HG02571 (cell line): ENCODE results near the gene TRIOBP.
A peak's percentile ranks its signal among the peaks of the same experiment; 100 is the strongest.
"Not testable (repeated sequence)": the region's sequence is repeated elsewhere in the genome, so short reads cannot be mapped to it uniquely, and the experiment has no call there.

Experiments
- ATAC-seq: cut with Tn5 transposase; IDR thresholded peaks from one replicate; pipeline ENCODE4 v1.9.1; 2021; ENCODE audit warnings: mild to moderate bottlenecking, moderate library complexity; ENCODE audit not compliant: unreplicated experiment

The TRIOBP gene, protein sequence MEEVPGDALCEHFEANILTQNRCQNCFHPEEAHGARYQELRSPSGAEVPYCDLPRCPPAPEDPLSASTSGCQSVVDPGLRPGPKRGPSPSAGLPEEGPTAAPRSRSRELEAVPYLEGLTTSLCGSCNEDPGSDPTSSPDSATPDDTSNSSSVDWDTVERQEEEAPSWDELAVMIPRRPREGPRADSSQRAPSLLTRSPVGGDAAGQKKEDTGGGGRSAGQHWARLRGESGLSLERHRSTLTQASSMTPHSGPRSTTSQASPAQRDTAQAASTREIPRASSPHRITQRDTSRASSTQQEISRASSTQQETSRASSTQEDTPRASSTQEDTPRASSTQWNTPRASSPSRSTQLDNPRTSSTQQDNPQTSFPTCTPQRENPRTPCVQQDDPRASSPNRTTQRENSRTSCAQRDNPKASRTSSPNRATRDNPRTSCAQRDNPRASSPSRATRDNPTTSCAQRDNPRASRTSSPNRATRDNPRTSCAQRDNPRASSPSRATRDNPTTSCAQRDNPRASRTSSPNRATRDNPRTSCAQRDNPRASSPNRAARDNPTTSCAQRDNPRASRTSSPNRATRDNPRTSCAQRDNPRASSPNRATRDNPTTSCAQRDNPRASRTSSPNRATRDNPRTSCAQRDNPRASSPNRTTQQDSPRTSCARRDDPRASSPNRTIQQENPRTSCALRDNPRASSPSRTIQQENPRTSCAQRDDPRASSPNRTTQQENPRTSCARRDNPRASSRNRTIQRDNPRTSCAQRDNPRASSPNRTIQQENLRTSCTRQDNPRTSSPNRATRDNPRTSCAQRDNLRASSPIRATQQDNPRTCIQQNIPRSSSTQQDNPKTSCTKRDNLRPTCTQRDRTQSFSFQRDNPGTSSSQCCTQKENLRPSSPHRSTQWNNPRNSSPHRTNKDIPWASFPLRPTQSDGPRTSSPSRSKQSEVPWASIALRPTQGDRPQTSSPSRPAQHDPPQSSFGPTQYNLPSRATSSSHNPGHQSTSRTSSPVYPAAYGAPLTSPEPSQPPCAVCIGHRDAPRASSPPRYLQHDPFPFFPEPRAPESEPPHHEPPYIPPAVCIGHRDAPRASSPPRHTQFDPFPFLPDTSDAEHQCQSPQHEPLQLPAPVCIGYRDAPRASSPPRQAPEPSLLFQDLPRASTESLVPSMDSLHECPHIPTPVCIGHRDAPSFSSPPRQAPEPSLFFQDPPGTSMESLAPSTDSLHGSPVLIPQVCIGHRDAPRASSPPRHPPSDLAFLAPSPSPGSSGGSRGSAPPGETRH (N-terminal part only)

DNA sequence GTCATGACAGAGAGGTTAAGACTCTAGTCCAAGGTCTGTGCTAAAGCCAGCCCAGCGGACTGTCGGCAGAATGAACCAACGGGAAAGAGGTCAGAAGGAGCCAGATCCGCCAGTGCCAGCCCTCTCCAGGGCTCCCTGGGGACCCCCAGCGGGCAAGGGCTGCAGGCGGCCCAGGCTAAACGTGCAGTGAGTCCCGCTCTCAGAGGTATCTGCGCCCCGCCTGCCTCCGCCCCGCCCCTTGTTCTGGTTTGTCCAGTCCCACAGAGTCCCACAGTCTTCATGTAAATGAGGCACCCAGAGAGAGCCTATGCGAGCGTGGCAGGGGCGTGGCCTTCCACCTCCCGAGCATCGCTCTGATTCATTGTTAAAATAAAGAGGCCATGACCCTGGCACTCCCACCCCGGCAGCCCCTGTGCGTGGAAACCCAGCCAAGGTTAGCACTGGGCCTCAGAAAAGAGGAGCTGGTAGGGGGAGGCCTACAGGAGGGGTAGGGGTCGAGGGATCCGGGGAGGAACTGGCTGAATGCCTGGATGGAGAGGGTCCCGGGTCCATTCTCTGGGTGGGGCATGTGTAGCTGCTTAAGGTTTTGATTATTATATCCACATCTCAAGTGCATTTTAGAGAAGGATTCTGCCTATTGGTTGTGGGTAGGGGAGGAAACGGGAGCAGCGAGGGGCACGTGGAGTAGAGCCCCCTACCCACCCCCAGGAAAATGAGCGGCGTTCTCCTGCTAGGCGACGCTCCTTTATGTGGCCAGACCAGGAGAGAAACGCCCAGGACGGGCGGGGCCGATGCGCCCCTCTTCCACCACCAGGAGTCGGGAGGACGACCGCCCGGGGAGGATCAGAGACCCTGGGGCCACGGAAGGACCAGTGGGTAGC, at the start of gene TRIOBP:
TRIOBP (plus strand) TSS at position 392 of the 881 bp plus-strand sequence. CDS start 4,318 bp downstream, outside the sequence.
- peak; percentile 85 for ATAC-seq

DNA sequence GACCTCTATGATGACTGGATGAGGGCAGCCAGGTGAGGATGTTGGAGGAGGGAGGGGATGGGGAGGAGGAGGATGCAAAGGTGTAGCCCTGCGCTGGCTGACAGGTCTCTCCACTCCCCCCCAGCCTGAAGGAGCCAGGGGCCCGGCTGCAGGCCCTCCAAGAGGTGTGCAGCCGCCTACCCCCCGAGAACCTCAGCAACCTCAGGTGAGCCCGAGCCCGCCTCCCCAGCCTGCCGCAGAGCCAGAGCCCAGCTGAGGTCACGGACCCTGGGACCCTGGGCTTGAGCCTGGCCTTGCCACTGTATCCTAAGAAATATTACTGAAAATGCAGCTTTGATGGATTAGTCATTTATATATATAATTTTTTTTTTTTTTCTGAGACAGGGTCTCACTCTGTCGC, 49.5 kb upstream of the TRIOBP start:
- ATAC-seq = no peak

DNA sequence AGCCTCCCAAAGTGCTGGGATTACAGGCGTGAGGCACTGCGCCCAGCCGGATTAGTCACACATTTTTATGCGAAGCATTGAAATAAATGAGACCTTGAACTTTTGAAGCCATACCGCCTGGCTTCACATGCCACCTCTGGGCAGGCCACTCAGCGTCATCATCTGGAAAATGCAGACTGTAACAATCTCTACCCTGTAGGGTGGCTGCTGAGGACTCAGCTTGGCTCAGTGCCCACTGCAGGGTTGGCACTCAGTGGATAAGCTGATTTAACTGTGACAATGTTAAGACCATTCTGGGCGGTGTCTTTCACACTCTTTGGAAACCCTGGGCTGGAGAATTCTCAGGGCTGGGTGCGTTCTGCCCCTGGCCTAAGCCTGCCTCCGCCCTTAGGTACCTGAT, 48.9 kb upstream of the TRIOBP start:
- ATAC-seq = no peak

DNA sequence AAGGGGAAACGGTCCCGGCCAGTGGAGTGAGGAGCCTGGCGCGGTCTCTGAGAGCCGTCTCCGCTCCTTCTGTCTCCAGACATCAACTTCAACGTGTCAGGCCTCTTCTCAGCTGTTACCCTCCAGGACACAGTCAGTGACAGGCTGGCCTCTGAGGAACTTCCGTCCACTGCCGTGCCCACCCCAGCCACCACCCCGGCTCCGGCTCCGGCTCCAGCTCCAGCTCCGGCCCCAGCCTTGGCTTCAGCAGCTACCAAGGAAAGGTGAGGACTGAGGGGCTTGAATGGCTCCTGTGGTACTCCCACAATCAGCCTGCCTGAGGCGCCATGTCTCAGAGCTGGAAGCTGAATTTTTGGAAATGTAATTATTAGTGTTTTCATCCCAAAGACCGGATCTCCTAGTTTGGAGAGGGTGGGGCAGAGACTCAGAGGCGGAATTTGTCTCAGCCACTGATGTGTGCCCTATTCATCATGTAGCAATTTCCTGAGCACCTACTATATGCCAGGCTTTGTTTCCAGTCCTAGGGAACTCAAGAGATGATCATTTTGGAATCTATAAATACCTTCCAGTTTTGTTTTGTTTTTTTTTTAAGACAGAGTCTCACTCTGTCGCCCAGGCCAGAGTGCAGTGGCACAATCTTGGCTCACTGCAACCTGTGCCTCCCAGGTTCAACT, 46.2 kb upstream of the TRIOBP start:
- no peak for ATAC-seq

DNA sequence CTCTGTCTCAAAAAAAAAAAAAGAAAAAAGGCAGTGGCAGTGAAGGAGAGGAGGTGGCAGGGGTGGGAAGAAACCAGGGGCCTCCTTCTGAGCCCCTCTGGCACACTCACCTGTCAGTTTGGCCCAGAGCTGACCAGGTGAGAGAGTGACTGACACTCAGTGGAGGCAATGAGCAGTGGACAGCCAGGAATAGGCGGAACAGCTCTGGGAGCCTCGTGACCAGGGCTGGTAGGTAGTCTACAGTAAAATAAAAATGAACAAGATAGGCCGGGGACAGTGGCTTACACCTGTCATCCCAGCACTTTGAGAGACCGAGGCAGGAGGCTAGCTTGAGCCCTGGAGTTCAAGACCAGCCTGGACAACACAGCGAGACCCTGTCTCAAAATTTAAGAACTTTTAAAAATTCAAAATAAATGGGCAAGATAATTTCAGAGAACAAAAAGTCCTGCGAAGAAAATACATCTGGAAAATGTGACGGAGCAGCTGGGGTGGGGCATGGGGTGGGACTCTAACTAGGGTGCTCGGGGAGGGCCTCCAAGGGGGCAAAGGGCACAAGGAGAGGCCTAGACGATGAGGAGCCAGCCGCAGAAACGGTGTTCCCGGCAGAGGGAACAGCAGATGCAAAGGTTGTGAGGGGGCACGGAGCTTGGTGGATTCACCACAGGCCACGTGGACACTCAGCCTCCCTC, 42.1 kb upstream of the TRIOBP start:
- no peak for ATAC-seq

DNA sequence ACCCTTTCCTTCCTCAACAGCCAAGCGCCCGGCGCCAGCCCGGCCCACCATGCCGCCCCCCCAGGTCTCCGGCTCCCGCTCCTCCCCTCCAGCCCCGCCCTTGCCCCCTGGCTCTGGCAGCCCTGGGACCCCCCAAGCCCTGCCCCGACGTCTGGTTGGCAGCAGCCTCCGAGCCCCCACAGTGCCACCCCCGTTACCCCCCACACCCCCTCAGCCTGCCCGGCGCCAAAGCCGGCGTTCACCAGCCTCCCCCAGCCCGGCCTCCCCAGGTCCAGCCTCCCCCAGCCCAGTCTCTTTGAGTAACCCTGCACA, 41.6 kb upstream of the TRIOBP start:
- ATAC-seq = no peak

DNA sequence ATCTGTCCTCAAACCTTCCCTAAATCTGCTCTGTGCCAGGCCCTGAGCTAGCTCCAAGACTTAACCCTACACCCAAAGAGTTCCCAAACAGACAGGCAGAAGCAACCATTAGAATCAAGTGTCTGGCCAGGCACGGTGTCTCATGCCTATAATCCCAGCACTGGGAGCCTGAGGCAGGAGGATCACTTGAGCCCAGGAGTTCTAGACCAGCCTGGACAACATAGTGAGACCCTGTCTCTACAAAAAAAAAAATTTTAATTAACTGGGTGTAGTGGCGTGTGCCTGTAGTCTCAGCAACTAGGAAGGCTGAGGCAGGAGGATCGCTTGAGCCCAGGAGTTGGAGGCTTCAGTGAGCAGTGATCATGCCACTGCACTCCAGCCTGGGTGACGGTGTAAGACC, 40.3 kb upstream of the TRIOBP start:
- not testable (repeated sequence) for ATAC-seq

DNA sequence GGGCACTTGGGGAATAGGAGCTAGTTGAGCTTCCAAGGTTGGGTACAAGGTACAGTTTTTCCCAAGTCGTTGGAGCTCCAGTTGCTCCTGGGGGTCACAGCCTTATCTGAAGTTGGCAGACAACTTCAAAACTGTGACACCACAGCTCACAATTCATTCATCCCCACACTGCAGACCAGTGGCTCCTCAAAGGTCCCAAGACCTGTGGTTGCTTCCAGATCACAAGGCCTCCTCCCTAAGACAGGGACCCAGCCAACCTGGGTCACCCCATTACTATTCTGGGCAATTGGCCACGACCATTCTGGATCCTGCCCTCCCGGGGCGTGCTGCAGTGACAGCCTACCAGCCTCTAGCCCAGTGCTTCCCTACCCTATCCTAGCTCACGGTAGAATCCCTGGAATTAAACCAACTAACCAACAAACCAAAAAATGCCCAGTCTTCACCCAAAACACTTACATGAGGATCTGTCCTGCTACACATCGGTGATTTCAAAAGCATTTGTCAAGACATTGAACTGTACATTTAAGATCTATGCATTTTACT, 39.2 kb upstream of the TRIOBP start:
- ATAC-seq = no peak

DNA sequence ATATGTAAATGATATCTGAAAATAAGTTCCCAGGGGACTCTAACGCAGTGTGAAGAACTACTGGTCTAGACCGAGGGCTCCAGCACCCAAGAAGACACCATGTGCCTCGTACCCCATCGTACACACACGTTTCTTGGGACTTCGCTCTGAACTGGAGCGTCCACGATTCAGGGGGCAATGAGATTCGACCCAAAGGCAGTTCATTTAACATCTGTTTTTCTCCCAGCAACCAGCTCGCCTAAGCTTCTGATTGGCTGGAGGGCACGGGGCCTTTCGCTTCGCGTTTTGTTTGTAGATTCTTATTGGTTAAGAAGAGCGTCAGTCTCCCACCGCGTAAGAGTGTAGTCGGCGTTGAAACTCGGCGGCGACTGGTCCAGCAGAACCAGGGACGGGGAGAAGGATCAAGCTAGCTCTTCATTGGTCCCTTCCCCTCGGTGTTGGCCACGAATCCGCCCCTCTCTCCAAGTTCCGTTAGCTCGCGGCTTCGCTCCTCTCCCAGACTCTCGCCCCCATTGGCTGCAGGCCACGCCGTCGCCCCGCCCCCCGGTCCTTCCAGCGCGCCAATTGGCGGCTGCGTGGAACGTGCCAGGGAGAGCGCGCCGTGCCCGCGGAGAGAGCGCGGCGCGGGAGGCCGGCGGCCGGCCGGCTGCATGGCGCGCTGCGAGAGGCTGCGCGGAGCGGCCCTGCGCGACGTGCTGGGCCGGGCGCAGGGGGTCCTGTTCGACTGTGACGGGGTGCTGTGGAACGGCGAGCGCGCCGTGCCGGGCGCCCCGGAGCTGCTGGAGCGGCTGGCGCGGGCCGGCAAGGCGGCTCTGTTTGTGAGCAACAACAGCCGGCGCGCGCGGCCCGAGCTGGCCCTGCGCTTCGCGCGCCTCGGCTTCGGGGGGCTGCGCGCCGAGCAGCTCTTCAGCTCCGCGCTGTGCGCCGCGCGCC, 38.4 kb upstream of the TRIOBP start, which contains the start of gene PDXP:
PDXP (plus strand) TSS at position 591 of the 933 bp plus-strand sequence; CDS start at position 651, 60 bp downstream.
- peak; percentile 84 for ATAC-seq

DNA sequence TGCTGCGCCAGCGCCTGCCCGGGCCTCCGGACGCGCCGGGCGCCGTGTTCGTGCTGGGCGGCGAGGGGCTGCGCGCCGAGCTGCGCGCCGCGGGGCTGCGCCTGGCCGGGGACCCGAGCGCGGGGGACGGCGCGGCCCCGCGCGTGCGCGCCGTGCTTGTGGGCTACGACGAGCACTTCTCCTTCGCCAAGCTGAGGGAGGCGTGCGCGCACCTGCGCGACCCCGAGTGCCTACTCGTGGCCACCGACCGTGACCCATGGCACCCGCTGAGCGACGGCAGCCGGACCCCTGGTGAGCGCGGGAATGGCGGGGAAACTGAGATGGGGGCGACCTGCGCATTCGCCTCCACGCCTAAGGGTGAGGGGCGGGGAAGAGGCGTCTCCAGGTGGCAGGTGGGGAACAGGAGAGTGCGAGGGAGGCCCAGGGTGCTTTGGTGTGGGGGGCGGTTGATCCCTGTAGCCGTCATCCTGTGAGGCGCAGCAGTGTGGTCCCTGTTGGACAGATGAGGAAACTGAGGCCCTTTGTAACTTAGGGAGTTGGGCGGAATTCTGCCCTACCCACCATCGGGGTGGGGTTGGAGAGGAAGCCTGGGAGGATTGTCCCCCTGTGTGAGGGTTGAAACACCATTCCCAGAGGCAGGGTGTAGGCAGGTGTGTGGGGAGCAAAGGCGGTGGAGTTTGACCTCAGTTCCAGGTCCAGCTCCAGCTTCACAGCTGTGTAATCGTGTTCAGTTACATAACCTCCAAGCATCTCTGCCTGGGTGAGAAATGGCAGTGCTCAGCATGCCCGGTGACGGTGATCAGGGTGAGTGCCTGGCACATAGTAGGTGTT, 37.6 kb upstream of the TRIOBP start:
- peak; percentile 8 for ATAC-seq

DNA sequence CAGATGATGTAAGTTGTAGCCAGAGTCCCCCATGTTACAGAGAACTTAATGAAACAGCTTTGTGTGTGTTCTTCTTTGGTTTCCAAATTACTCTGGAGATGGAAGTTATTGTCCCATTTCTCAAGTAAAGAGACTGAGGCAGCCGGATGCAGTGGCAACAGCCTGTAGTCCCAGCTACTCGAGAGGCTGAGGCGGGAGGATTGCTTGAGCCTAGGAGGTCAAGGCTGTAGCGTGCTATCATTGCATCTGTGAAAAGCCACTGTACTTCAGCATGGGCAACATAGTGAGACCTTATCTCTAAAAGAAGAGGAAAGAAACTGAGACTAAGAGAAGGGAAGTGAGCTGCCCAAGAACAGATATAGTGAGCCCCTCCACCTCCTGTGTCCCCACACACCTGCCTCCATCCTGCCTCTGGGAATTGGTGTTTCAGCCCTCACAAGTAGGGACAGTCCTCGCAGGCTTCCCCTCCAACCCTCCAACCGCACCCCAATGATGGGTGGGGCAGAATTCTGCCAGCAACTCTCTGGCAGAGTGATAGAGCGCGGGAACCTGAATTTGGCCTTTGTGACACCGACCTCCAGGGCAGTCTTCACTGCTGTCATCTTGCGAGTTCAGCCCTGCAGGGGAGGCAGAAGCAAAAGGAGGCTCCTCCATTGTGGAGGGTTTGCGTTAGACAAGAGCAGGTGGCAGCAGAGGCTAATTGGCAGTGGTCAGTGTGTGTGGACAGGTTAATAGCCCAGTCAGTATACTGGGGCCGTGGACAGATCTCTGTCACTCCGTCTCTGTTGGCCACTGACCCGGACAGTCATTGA, 36.7 kb upstream of the TRIOBP start:
- no peak for ATAC-seq

DNA sequence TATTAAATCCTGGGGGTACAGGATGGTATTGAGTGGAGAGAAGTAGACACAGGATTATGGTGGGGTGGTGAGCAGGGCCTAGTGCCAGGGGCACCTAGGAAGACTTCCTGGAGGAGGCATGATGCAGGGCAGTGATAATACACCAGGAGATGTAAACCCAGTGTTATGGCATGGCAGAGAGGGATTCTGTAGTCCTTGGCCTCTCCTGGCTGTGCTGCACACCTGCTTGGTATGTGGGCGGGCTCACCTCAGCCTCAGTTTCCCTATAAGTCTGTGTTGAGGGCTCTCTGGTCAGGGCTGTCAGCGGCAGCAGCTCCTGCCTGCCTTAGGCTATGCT, 36.2 kb upstream of the TRIOBP start:
- no peak for ATAC-seq

DNA sequence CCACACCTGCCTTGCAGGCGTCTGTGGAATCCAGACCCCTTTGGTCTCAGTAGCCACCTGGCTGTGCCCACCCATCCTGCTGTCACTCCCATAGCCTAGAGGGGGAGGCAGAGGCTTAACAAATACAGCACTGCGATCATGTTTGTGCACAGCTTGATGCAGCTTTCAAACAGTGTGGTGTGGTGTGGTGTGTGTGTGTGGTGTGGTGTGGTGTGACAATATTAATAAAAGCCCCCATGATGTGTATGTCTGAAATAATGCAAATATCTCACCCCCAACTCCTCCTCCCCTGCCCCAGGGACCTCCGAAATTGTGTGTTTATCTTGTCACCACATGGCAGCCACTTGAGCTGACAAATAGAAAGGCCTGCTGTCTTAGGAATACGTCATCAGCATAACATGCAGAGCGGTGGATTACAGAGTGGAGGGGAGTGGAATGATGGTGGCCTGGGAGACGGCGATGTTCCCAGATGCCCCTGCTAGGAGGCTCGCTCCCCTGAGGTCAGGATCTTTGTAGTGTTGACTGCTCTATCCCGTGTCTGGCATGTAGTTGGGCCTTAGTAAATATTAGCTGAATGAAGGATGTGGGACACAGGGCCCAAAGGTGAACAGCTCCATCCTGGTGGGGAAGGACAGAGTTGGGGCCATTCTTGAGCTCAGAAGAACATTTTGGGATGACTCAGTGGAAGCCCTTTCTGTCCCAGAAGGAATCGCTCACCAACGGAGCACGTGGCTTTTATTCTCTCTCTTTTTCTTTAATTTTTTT, 35.5 kb upstream of the TRIOBP start:
- no peak for ATAC-seq

DNA sequence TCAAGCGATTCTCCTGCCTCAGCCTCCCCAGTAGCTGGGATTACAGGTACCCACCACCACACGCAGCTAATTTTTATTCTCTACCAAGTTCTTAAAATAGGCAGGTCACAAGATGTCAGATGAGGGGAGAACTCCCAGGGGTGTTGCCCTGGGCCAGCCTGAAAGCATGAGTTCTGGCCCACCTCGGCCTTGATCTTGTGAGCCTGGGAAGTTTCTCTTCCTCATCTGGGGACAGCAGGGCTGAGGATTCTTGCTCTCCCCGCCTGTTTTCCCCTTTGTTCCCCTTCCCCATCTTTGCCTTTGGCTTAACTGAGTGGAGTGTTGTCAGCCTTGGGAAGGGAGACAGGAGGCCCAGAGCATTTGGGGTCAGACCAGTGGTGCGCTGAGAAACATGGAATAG, 34.8 kb upstream of the TRIOBP start:
- ATAC-seq = no peak

DNA sequence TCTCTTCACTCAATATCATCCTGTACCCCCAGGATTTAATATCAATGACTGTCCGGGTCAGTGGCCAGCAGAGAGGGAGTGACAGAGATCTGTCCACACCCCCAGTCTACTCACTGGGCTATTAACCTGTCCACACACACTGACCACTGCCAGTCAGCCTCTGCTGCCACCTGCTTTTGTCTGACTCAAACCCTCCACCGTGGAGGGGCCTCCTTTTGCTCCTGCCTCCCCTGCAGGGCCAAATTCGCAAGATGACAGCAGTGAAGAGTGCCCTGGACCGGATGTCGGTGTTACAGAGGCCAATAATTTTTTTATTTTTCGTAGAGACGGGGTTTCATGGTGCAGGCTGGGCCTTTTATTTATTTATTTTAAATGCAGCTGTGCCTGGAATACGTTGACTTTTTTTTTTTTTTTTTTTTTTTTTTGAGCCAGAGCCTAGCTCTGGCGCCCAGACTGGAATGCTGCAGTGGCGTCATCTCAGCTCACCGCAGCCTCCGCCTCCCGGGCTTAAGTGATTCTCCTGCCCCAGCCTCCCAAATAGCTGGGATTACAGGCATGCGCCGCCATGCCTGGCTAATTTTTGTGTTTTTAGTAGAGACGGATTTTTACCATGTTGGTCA, 33.2 kb upstream of the TRIOBP start:
- no peak for ATAC-seq
